ENCODE measurements around the gene CHORDC1. TPM values are rescaled to one million over a fixed set of nuclear protein-coding genes. Genes with fewer than 3 reads are reported as not detected.

Gene CHORDC1
- total RNA-seq, 3 donors from 2014 or later: 18.1 to 37.6 (median 20.7) TPM

- no peak for TF ChIP-seq CTCF (IDR thresholded peaks at IDR 0.05)
- intact Hi-C loops (cut with DNase I, micrococcal nuclease): no loop called here
- DNase-seq (no peak), ATAC-seq (no peak)
- no peaks in the 10 kb centered on the region for H3K36me3 ChIP-seq (ENCODE audit: low read depth)
- no peaks in the 10 kb centered on the region for H3K4me1 ChIP-seq (ENCODE audit: low read depth)
- H3K9me3 ChIP-seq: no peaks in the 10 kb centered on the region
- no peak overlapping the region for H3K4me3 ChIP-seq
Observed at GRCh38 chr11:90192869-90193582, 29.8 kb downstream of the CHORDC1 start.

- intact Hi-C loops (cut with DNase I, micrococcal nuclease): no loop called here
- Histone ChIP-seq H3K4me3 (no peak overlapping the region), H3K4me1 (ENCODE audit: low read depth) (no peaks in the 10 kb centered on the region), H3K9me3 (no peaks in the 10 kb centered on the region), H3K36me3 (ENCODE audit: low read depth) (no peaks in the 10 kb centered on the region)
- DNase-seq (no peak), ATAC-seq (no peak)
- no peak for TF ChIP-seq CTCF (IDR thresholded peaks at IDR 0.05)
Observed at GRCh38 chr11:90189011-90189410, 33.8 kb downstream of the CHORDC1 start.

GRCh38 chr11:90187839-90188238 is 35.0 kb downstream of the CHORDC1 start:
- DNase-seq (no peak), ATAC-seq (no peak)
- no peaks in the 10 kb centered on the region for H3K4me1 ChIP-seq (ENCODE audit: low read depth)
- TF ChIP-seq CTCF (IDR thresholded peaks at IDR 0.05): no peak
- no peaks in the 10 kb centered on the region for H3K36me3 ChIP-seq (ENCODE audit: low read depth)
- H3K4me3 ChIP-seq: no peak overlapping the region
- intact Hi-C loops (cut with DNase I, micrococcal nuclease): no loop called here
- no peaks in the 10 kb centered on the region for H3K9me3 ChIP-seq

GRCh38 chr11:90179923-90180322 is 42.9 kb downstream of the CHORDC1 start:
- Histone ChIP-seq H3K4me1 (ENCODE audit: low read depth) (no peaks in the 10 kb centered on the region), H3K36me3 (ENCODE audit: low read depth) (no peaks in the 10 kb centered on the region), H3K4me3 (no peak overlapping the region), H3K9me3 (no peaks in the 10 kb centered on the region)
- DNase-seq: no peak
- no peak for ATAC-seq
- intact Hi-C loops (cut with DNase I, micrococcal nuclease): no loop called here
- no peak for TF ChIP-seq CTCF (IDR thresholded peaks at IDR 0.05)

- Histone ChIP-seq H3K4me1 (ENCODE audit: low read depth) (no peaks in the 10 kb centered on the region), H3K36me3 (ENCODE audit: low read depth) (no peaks in the 10 kb centered on the region), H3K4me3 (no peak overlapping the region), H3K9me3 (no peaks in the 10 kb centered on the region)
- no peak for TF ChIP-seq CTCF (IDR thresholded peaks at IDR 0.05)
- no peak for ATAC-seq
- no peak for DNase-seq
- intact Hi-C loops (cut with DNase I, micrococcal nuclease): no loop called here
Observed at GRCh38 chr11:90178751-90179150, 44.1 kb downstream of the CHORDC1 start.

- intact Hi-C loops (cut with DNase I, micrococcal nuclease): no loop called here
- no peak for DNase-seq
- ATAC-seq: no peak
- no peaks in the 10 kb centered on the region for H3K4me1 ChIP-seq (ENCODE audit: low read depth)
- TF ChIP-seq CTCF (IDR thresholded peaks at IDR 0.05): no peak
- no peaks in the 10 kb centered on the region for H3K36me3 ChIP-seq (ENCODE audit: low read depth)
- no peak overlapping the region for H3K4me3 ChIP-seq
- H3K9me3 ChIP-seq: no peaks in the 10 kb centered on the region
Observed at GRCh38 chr11:90176069-90176468, 46.8 kb downstream of the CHORDC1 start.

Data from mucosa of descending colon (tissue), 3 donors.